Liver (tissue), 9 donors: ENCODE data around the gene VPS37B. TPM values are rescaled to one million over a fixed set of nuclear protein-coding genes. Genes with fewer than 3 reads are reported as not detected.
"Not testable (repeated sequence)": the region's sequence is repeated elsewhere in the genome, so short reads cannot be mapped to it uniquely, and the experiment has no call there.

Source experiments
- DNase-seq: peaks from one replicate; pipeline ENCODE4 v3.0.0-alpha.2; 2017; ENCODE audit warnings: low spot score
- H3K27ac ChIP-seq, 2 donors: one replicate each; pipeline ENCODE4 v1.7.0; 2013; ENCODE audit warnings: inconsistent platforms in 2 of 2, low read length in 2 of 2, control low read depth in 1 of 2, low read depth in 1 of 2, mild to moderate bottlenecking in 1 of 2
- H3K27me3 ChIP-seq, 4 donors: one replicate each; pipeline versions ENCODE4 v1.6.1 to v1.7.0; 2013; ENCODE audit warnings: low read length in 3 of 4, inconsistent platforms in 1 of 4, mild to moderate bottlenecking in 1 of 4, moderate library complexity in 1 of 4; ENCODE audit not compliant: control insufficient read depth in 4 of 4, insufficient read depth in 4 of 4
- H3K36me3 ChIP-seq, 4 donors: one replicate each; pipeline versions ENCODE4 v1.6.1 to v1.7.0; 2013; ENCODE audit warnings: low read length in 3 of 4, mild to moderate bottlenecking in 3 of 4, low read depth in 1 of 4, moderate library complexity in 1 of 4; ENCODE audit not compliant: control insufficient read depth in 4 of 4, insufficient read depth in 3 of 4
- H3K4me1 ChIP-seq, 4 donors: one replicate each; pipeline versions ENCODE4 v1.6.1 to v1.7.0; 2013; ENCODE audit warnings: low read length in 3 of 4, mild to moderate bottlenecking in 3 of 4, moderate library complexity in 1 of 4; ENCODE audit not compliant: control insufficient read depth in 4 of 4, insufficient read depth in 4 of 4
- H3K4me3 ChIP-seq, 3 donors: one replicate each; pipeline versions ENCODE4 v1.6.1 to v1.7.0; 2013; ENCODE audit warnings: low read length in 3 of 3, control low read depth in 1 of 3, low read depth in 1 of 3, mild to moderate bottlenecking in 1 of 3
- H3K9ac ChIP-seq, 2 donors: one replicate each; pipeline ENCODE4 v1.7.0; 2013; ENCODE audit warnings: low read length in 2 of 2, mild to moderate bottlenecking in 2 of 2, moderate library complexity in 2 of 2, control low read depth in 1 of 2, low read depth in 1 of 2
- H3K9me3 ChIP-seq, 4 donors: one replicate each; pipeline versions ENCODE4 v1.6.1 to v1.7.0; 2013; ENCODE audit warnings: low read length in 3 of 4; ENCODE audit not compliant: control insufficient read depth in 4 of 4
- ATF3 ChIP-seq: IDR thresholded peaks from 2 replicates; pipeline ENCODE4 v1.6.1; 2016; ENCODE audit warnings: antibody characterized with exemption
- CTCF ChIP-seq: fragments of 150-350 bp; IDR thresholded peaks from 2 replicates; pipeline ENCODE4 v1.5.1; 2017; ENCODE audit warnings: improper control_type of control experiment, low read depth, low read length; ENCODE audit not compliant: missing input control
- FOXA1 ChIP-seq: IDR thresholded peaks from 2 replicates; pipeline ENCODE4 v1.6.1; 2016; ENCODE audit warnings: antibody characterized with exemption
- FOXA2 ChIP-seq: IDR thresholded peaks from 2 replicates; pipeline ENCODE4 v1.6.1; 2016; ENCODE audit warnings: antibody characterized with exemption
- GABPA ChIP-seq, 2 donors: IDR thresholded peaks in 1 of 2; conservative IDR thresholded peaks in 1 of 2; 2 replicates each; pipeline ENCODE4 v1.6.1; 2016; ENCODE audit warnings: antibody characterized with exemption in 2 of 2, mild to moderate bottlenecking in 1 of 2, moderate library complexity in 1 of 2
- HNF4A ChIP-seq, 2 donors: conservative IDR thresholded peaks; 2 replicates each; pipeline ENCODE4 v1.6.1; 2016; ENCODE audit warnings: antibody characterized with exemption in 2 of 2, mild to moderate bottlenecking in 2 of 2
- HNF4G ChIP-seq: IDR thresholded peaks from 2 replicates; pipeline ENCODE4 v1.6.1; 2016; ENCODE audit warnings: antibody characterized with exemption
- JUND ChIP-seq, 2 donors: IDR thresholded peaks; 2 replicates each; pipeline ENCODE4 v1.6.1; 2016; ENCODE audit warnings: antibody characterized with exemption in 2 of 2
- MAX ChIP-seq: IDR thresholded peaks from 2 replicates; pipeline ENCODE4 v1.6.1; 2016; ENCODE audit warnings: antibody characterized with exemption
- RAD21 ChIP-seq, 2 donors: IDR thresholded peaks; 2 replicates each; pipeline ENCODE4 v1.6.1; 2016; ENCODE audit warnings: antibody characterized with exemption in 2 of 2, mild to moderate bottlenecking in 2 of 2
- REST ChIP-seq: IDR thresholded peaks from 2 replicates; pipeline ENCODE4 v1.6.1; 2016; ENCODE audit warnings: antibody characterized with exemption, mild to moderate bottlenecking
- RXRA ChIP-seq, 2 donors: IDR thresholded peaks; 2 replicates each; pipeline ENCODE4 v1.6.1; 2017 to 2018; ENCODE audit warnings: antibody characterized with exemption in 2 of 2, mild to moderate bottlenecking in 1 of 2
- SP1 ChIP-seq: IDR thresholded peaks from 2 replicates; pipeline ENCODE4 v1.6.1; 2018; ENCODE audit warnings: antibody characterized with exemption, mild to moderate bottlenecking
- TAF1 ChIP-seq: conservative IDR thresholded peaks from 2 replicates; pipeline ENCODE4 v1.6.1; 2016; ENCODE audit warnings: antibody characterized with exemption, mild to moderate bottlenecking
- YY1 ChIP-seq: IDR thresholded peaks from 2 replicates; pipeline ENCODE4 v1.6.1; 2016; ENCODE audit warnings: antibody characterized with exemption, mild to moderate bottlenecking
- ZBTB33 ChIP-seq: IDR thresholded peaks from 2 replicates; pipeline ENCODE4 v1.6.1; 2016; ENCODE audit warnings: antibody characterized with exemption
- WGBS: extraction: QIAGEN DNeasy Blood & Tissue Kit; methylation state at CpG from one replicate; pipeline ENCODE4 v1.1.7; 2013; 5-methylcytosine and 5-hydroxymethylcytosine counted together
- polyA plus RNA-seq, 2 donors: library from polyadenylated mRNA; stranded (reverse) in 1 of 2; unstranded in 1 of 2; fragments of 200-250 nt in 1 of 2; fragments of >200 nt in 1 of 2; fragmentation: Nextera tagmentation in 1 of 2; extraction: Ambion mirVana in 1 of 2; gene quantifications; one replicate each; pipeline versions ENCODE4 v1.2.1 to v1.2.3, GENCODE V29; 2013 to 2015
- total RNA-seq, 2 donors: library from RNA; depleted of rRNA; stranded (reverse); fragments of >200 nt; gene quantifications; one replicate each; pipeline ENCODE4 v1.2.3, GENCODE V29; 2014
- donor health status: healthy.
- donor health status: healthy.
- donor health status: healthy.
- donor health status: healthy.
- donor health status: healthy.

The VPS37B gene
- total and polyA plus RNA-seq, 4 donors: 2.3 to 6.8 (median 3.8) TPM

GRCh38 chr12:122893208-122894153 lies 2.4 kb downstream of the VPS37B start:
- no peak for DNase-seq
- Histone ChIP-seq H3K9ac (peak overlapping the region; percentile 14 to 32), H3K4me1 (peaks cover 1 to 27% (median 21%) of the 10 kb centered on the region in 4 donors), H3K4me3 (no peak overlapping the region), H3K36me3 (peaks cover 0 to 2% (median 0%) of the 10 kb centered on the region in 4 donors), H3K27me3 (no peaks in the 10 kb centered on the region), H3K27ac (peak overlapping the region; percentile 29 to 85), H3K9me3 (no peaks in the 10 kb centered on the region)
- 73% methylated on average over 7 of the region's 7 CpGs for WGBS
- TF ChIP-seq TAF1: no peak
- no peak for TF ChIP-seq SP1
- TF ChIP-seq HNF4A (conservative IDR thresholded peaks at IDR 0.05): no peak
- TF ChIP-seq MAX: no peak
- TF ChIP-seq REST: no peak
- TF ChIP-seq RAD21 (IDR thresholded peaks at IDR 0.05): no peak
- TF ChIP-seq YY1: no peak
- TF ChIP-seq HNF4G: no peak
- no peak for TF ChIP-seq FOXA2
- no peak for TF ChIP-seq RXRA (IDR thresholded peaks at IDR 0.05)
- TF ChIP-seq GABPA (IDR thresholded peaks at IDR 0.05 in 1 of 2, conservative IDR thresholded peaks at IDR 0.05 in 1 of 2): no peak
- no peak for TF ChIP-seq ZBTB33
- no peak for TF ChIP-seq ATF3
- TF ChIP-seq FOXA1: no peak
- no peak for TF ChIP-seq CTCF
- no peak for TF ChIP-seq JUND (IDR thresholded peaks at IDR 0.05)

- not testable (repeated sequence) for H3K9me3 ChIP-seq, H3K9ac ChIP-seq, DNase-seq, H3K4me3 ChIP-seq, H3K27me3 ChIP-seq, H3K27ac ChIP-seq, H3K36me3 ChIP-seq
- peaks cover 1 to 34% (median 23%) of the 10 kb centered on the region in 4 donors for H3K4me1 ChIP-seq
- WGBS: 95% methylated on average over 9 of the region's 9 CpGs
Observed at GRCh38 chr12:122892724-122893123, 3.2 kb downstream of the VPS37B start.
